Astrocyte of the cerebellum (primary cell): ENCODE data around the gene ABHD1.

Experiments used
- DNase-seq: peaks from one replicate; pipeline ENCODE4 v3.0.0-alpha.2; 2011; ENCODE audit warnings: low read depth
- H3K4me3 ChIP-seq: 2 replicates; pipeline ENCODE4 v1.5.1; 2011; ENCODE audit warnings: mild to moderate bottlenecking, low read depth, low read length, moderate library complexity
- CTCF ChIP-seq: IDR thresholded peaks from 2 replicates; pipeline ENCODE4 v1.5.1; 2012; ENCODE audit warnings: low read length, low read depth, moderate library complexity, mild to moderate bottlenecking; ENCODE audit errors: missing control alignments
- in situ Hi-C: cut with HindIII; loops from 2 replicates; pipeline ENCODE4 v1.10.0; 2017; ENCODE audit warnings: low sequenced_read_pairs

ABHD1 gene

GRCh38 chr2:27159271-27159670 is 35.7 kb downstream of the ABHD1 start:
- in situ Hi-C loops = no loop called here
- H3K4me3 ChIP-seq = no peak overlapping the region
- no peak for DNase-seq
- no peak for TF ChIP-seq CTCF

- no peak overlapping the region for H3K4me3 ChIP-seq
- TF ChIP-seq CTCF = no peak
- no peak for DNase-seq
- in situ Hi-C loops = no loop called here
Measured at GRCh38 chr2:27160191-27160590, 36.6 kb downstream of the ABHD1 start.

- in situ Hi-C loops = no loop called here
- DNase-seq = no peak
- no peak for TF ChIP-seq CTCF
- H3K4me3 ChIP-seq = no peak overlapping the region
Measured at GRCh38 chr2:27162151-27163121, 38.8 kb downstream of the ABHD1 start.

- in situ Hi-C loops = no loop called here
- TF ChIP-seq CTCF = no peak
Measured at GRCh38 chr2:27164960-27165763, 41.5 kb downstream of the ABHD1 start.

GRCh38 chr2:27170581-27171337 is 47.1 kb downstream of the ABHD1 start:
- in situ Hi-C loops = no loop called here
- H3K4me3 ChIP-seq = no peak overlapping the region
- DNase-seq = no peak
- no peak for TF ChIP-seq CTCF

More at GRCh38 chr2:27164960-27165763, 41.5 kb downstream of the ABHD1 start:
- DNase-seq = no peak
- no peak overlapping the region for H3K4me3 ChIP-seq

- H3K4me3 ChIP-seq = no peak overlapping the region
- TF ChIP-seq CTCF = no peak
Measured at GRCh38 chr2:27171351-27171848, 47.8 kb downstream of the ABHD1 start.

More at GRCh38 chr2:27171351-27171848, 47.8 kb downstream of the ABHD1 start:
- in situ Hi-C loops = no loop called here
- DNase-seq = no peak
